ENCODE data around the gene KRT85.

- TF ChIP-seq CTCF (IDR thresholded peaks at IDR 0.05; ENCODE audit: low read length): no peak
- no peak for TF ChIP-seq EZH2phosphoT487 (IDR thresholded peaks at IDR 0.05; ENCODE audit: low read length)
- no peak for TF ChIP-seq EZH2 (optimal IDR thresholded peaks at IDR 0.05; ENCODE audit: low read depth, low read length)
These were observed 39.3 kb downstream of the KRT85 start for GRCh38 chr12:52327830-52328500.
